MCF 10A (cell line): Measurements from ENCODE around the gene SCN1B. TPM values are rescaled to one million over a fixed set of nuclear protein-coding genes. Genes with fewer than 3 reads are reported as not detected.

Experiments used
- BruUV-seq: library from RNA; stranded (reverse); fragments of 400-500 nt; replicated peaks from 2 replicates; lab custom pipeline; 2021; lab: Mats Ljungman, UMichigan
- CTCF ChIA-PET: fragments of 300-600 bp; sonication (Branson Sonifier 250); formaldehyde crosslinking; extraction: SDS; loops from one replicate; lab custom pipeline; 2021; ENCODE audit warnings: antibody characterized with exemption, inconsistent platforms; lab: Yijun Ruan, JAX
- POLR2A ChIA-PET: fragments of 300-600, 350-650 bp; sonication (Branson Sonifier 250); formaldehyde crosslinking; extraction: SDS; loops from one replicate; lab custom pipeline; 2020; ENCODE audit warnings: antibody characterized with exemption, inconsistent platforms; lab: Yijun Ruan, JAX
- DNase-seq: peaks from one replicate; pipeline ENCODE4 v3.0.0-alpha.2; 2018; ENCODE audit not compliant: unreplicated experiment
- H3K27ac Mint-ChIP-seq: one replicate; pipeline ENCODE4 v1.8.0; 2022; ENCODE audit warnings: mild to moderate bottlenecking, low read depth, mixed read lengths; ENCODE audit not compliant: unreplicated experiment
- H3K27me3 Mint-ChIP-seq: one replicate; pipeline ENCODE4 v1.8.0; 2022; ENCODE audit warnings: mixed read lengths; ENCODE audit not compliant: insufficient read depth, unreplicated experiment
- H3K36me3 Mint-ChIP-seq: one replicate; pipeline ENCODE4 v1.8.0; 2022; ENCODE audit warnings: mild to moderate bottlenecking, moderate library complexity, mixed read lengths; ENCODE audit not compliant: insufficient read depth, unreplicated experiment
- H3K4me1 Mint-ChIP-seq: one replicate; pipeline ENCODE4 v1.8.0; 2022; ENCODE audit warnings: mixed read lengths; ENCODE audit not compliant: insufficient read depth, unreplicated experiment
- H3K4me3 Mint-ChIP-seq: one replicate; pipeline ENCODE4 v1.8.0; 2022; ENCODE audit warnings: mild to moderate bottlenecking, moderate library complexity, mixed read lengths; ENCODE audit not compliant: unreplicated experiment
- H3K9me3 Mint-ChIP-seq: one replicate; pipeline ENCODE4 v1.8.0; 2022; ENCODE audit warnings: mixed read lengths; ENCODE audit not compliant: unreplicated experiment
- intact Hi-C: fragments of 100-400 bp; cut with micrococcal nuclease; formaldehyde crosslinking; loops from 2 replicates; pipeline ENCODE4 v1.14.1; 2022
- total RNA-seq: library from RNA; stranded (reverse); gene quantifications from 2 replicates; pipeline ENCODE4 v1.2.3, GENCODE V29; 2022
- TF ChIP-seq, protein P1 (sequence below): fragments of 200-600 bp; IDR thresholded peaks from one replicate; pipeline ENCODE4 v1.8.0; 2022; ENCODE audit warnings: antibody characterized with exemption, mild to moderate bottlenecking; ENCODE audit not compliant: unreplicated experiment

SCN1B gene
- total RNA-seq, 1 experiment from 2014 or later: 0.19 TPM

GRCh38 chr19:35015954-35016351 is 14.3 kb upstream of the SCN1B start:
- Mint-ChIP-seq H3K4me1 (no peaks in the 10 kb centered on the region), H3K36me3 (peaks cover 73% of the 10 kb centered on the region), H3K27ac (no peak overlapping the region), H3K4me3 (no peak overlapping the region), H3K9me3 (no peaks in the 10 kb centered on the region), H3K27me3 (no peaks in the 10 kb centered on the region)
- ChIA-PET POLR2A (interaction anchor here (0.9 kb wide), 1 partner anchor 15 kb away, joined by 3 read pairs; no protein-coding TSS in a partner anchor), CTCF (interaction anchor here (0.6 kb wide), 1 partner anchor 72 kb away, joined by 4 read pairs; no protein-coding TSS in a partner anchor)
- no peak for DNase-seq
- no TSS peak for BruUV-seq
- TF ChIP-seq, protein P1, sequence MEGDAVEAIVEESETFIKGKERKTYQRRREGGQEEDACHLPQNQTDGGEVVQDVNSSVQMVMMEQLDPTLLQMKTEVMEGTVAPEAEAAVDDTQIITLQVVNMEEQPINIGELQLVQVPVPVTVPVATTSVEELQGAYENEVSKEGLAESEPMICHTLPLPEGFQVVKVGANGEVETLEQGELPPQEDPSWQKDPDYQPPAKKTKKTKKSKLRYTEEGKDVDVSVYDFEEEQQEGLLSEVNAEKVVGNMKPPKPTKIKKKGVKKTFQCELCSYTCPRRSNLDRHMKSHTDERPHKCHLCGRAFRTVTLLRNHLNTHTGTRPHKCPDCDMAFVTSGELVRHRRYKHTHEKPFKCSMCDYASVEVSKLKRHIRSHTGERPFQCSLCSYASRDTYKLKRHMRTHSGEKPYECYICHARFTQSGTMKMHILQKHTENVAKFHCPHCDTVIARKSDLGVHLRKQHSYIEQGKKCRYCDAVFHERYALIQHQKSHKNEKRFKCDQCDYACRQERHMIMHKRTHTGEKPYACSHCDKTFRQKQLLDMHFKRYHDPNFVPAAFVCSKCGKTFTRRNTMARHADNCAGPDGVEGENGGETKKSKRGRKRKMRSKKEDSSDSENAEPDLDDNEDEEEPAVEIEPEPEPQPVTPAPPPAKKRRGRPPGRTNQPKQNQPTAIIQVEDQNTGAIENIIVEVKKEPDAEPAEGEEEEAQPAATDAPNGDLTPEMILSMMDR: no peak
- intact Hi-C loops: no loop called here

- H3K4me1 Mint-ChIP-seq: no peaks in the 10 kb centered on the region
- no peak for DNase-seq
- BruUV-seq: no TSS peak
- H3K36me3 Mint-ChIP-seq: peaks cover 73% of the 10 kb centered on the region
- TF ChIP-seq, protein P1: no peak
- H3K27ac Mint-ChIP-seq: no peak overlapping the region
- intact Hi-C loops: no loop called here
- CTCF ChIA-PET: interaction anchor here (0.6 to 1.3 kb wide), 6 partner anchors 10 to 614 kb away, joined by 3 to 4 read pairs (median 4); partner anchors contain the start of gene GRAMD1A
- POLR2A ChIA-PET: interaction anchor here (0.8 to 1.2 kb wide), 3 partner anchors 9 to 18 kb away, joined by 3 to 6 read pairs (median 4); no protein-coding TSS in a partner anchor
- no peaks in the 10 kb centered on the region for H3K27me3 Mint-ChIP-seq
- H3K4me3 Mint-ChIP-seq: no peak overlapping the region
- H3K9me3 Mint-ChIP-seq: no peaks in the 10 kb centered on the region
These were observed 12.8 kb upstream of the SCN1B start for GRCh38 chr19:35017507-35017906.

DNA sequence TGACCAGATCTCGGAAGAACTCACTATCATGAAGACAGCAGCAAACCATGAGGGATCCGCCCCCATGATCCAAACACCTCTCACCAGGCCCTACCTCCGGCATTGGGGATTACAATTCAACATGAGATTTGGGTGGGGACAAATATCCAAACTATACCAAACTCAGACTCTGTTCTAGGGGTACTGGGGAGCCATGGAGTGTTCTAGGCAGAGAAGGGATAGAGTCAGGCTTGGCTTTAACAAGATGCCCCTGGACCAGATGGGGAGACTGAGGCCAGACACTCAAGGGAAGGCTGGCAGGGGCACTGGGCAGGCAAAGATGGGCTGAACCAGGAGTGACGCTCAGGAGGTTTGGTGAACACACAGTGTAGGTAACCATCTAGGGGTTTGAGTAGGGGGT is 11.9 kb upstream of the SCN1B start:
- H3K4me1 Mint-ChIP-seq: no peaks in the 10 kb centered on the region
- POLR2A ChIA-PET: no interaction called here
- H3K27me3 Mint-ChIP-seq: no peaks in the 10 kb centered on the region
- TF ChIP-seq, protein P1: no peak
- DNase-seq: no peak
- H3K9me3 Mint-ChIP-seq: no peaks in the 10 kb centered on the region
- CTCF ChIA-PET: interaction anchor here (0.6 to 1.3 kb wide), 3 partner anchors 11 to 45 kb away, joined by 3 to 4 read pairs (median 4); no protein-coding TSS in a partner anchor
- intact Hi-C loops: no loop called here
- H3K27ac Mint-ChIP-seq: no peak overlapping the region
- peaks cover 70% of the 10 kb centered on the region for H3K36me3 Mint-ChIP-seq
- BruUV-seq: no TSS peak
- H3K4me3 Mint-ChIP-seq: no peak overlapping the region

DNA sequence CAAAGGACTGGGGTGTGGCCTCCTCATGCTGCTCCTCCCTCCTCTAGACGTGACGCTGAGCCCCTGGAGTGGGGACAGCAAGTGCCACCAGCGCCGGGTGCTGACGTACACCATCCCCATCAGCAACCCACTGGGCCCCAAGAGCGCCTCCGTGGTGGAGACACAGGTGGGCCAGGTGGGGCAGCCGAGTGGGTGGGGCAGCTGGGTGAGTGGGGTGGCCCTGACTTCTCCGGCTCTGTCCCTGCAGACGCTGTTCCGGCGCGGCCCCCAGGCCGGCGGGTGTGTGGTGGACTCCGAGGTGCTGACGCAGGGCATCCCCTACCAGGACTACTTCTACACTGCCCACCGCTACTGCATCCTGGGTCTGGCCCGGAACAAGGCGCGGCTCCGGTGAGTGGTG is 11.1 kb upstream of the SCN1B start:
- CTCF ChIA-PET: interaction anchor here (0.7 kb wide), 2 partner anchors 25 to 118 kb away, joined by 3 read pairs; no protein-coding TSS in a partner anchor
- POLR2A ChIA-PET: no interaction called here
- Mint-ChIP-seq H3K36me3 (peaks cover 68% of the 10 kb centered on the region), H3K4me1 (no peaks in the 10 kb centered on the region), H3K27ac (no peak overlapping the region), H3K4me3 (no peak overlapping the region), H3K27me3 (no peaks in the 10 kb centered on the region), H3K9me3 (no peaks in the 10 kb centered on the region)
- intact Hi-C loops: no loop called here
- TF ChIP-seq, protein P1: no peak
- no peak for DNase-seq
- BruUV-seq: no TSS peak
